K562 (cell line): ENCODE data around the gene TTC5. TPM values are rescaled to one million over a fixed set of nuclear protein-coding genes. Genes with fewer than 3 reads are reported as not detected.

Experiments used
- CEBPB ChIP-seq: fragments of 450-650 bp; IDR thresholded peaks from 2 replicates; pipeline ENCODE4 v1.6.1; 2016; ENCODE audit warnings: missing genetic modification characterization, missing compliant biosample characterization
- CREBBP ChIP-seq: IDR thresholded peaks from one replicate; pipeline ENCODE4 v1.6.1; 2012; ENCODE audit warnings: low read depth, mild to moderate bottlenecking, control low read depth, inconsistent platforms, low read length
- FOSL1 ChIP-seq: fragments of 200-800 bp; sonication (Bioruptor generic); conservative IDR thresholded peaks from 2 replicates; pipeline ENCODE4 v1.6.1; 2016; ENCODE audit warnings: missing genetic modification characterization, missing compliant biosample characterization
- HMGN3 ChIP-seq: IDR thresholded peaks from 2 replicates; pipeline ENCODE4 v1.6.1; 2011; ENCODE audit warnings: borderline replicate concordance, low read depth, mild to moderate bottlenecking, mixed read lengths, low read length; ENCODE audit not compliant: insufficient read length; ENCODE audit errors: extremely low read depth
- HNRNPH1 ChIP-seq: fragments of 200-400 bp; formaldehyde crosslinking; optimal IDR thresholded peaks from 2 replicates; pipeline ENCODE3; 2017; ENCODE audit warnings: low read depth, mild to moderate bottlenecking, low read length, moderate library complexity
- RUNX1 ChIP-seq: sonication (generic); IDR thresholded peaks from 2 replicates; pipeline ENCODE4 v1.6.1; 2016; ENCODE audit warnings: antibody characterized with exemption, low read depth
- STAT5B ChIP-seq: fragments of 250-450 bp; sonication (Bioruptor Pico); IDR thresholded peaks from 2 replicates; pipeline ENCODE4 v1.8.0; 2021; ENCODE audit warnings: mild to moderate bottlenecking, inconsistent platforms
- USF2 ChIP-seq: sonication (generic); formaldehyde crosslinking; IDR thresholded peaks from 2 replicates; pipeline ENCODE4 v1.5.0; 2020; ENCODE audit warnings: missing genetic modification reagents
- ZFP30 ChIP-seq: fragments of 250-450 bp; sonication (Bioruptor Pico); IDR thresholded peaks from 2 replicates; pipeline ENCODE4 v1.8.0; 2022; ENCODE audit warnings: moderate library complexity, mild to moderate bottlenecking, inconsistent platforms, borderline replicate concordance
- ZMIZ1 ChIP-seq, 2 experiments: fragments of 150-350 bp in 1 of 2; IDR thresholded peaks; 2 replicates each; pipeline ENCODE4 v1.6.1; 2012 to 2016; ENCODE audit warnings: low read depth in 2 of 2, low read length in 2 of 2, mild to moderate bottlenecking in 1 of 2, moderate library complexity in 1 of 2
- ZNF766 ChIP-seq: fragments of 200-800 bp; sonication (Bioruptor generic); conservative IDR thresholded peaks from 2 replicates; pipeline ENCODE4 v1.6.1; 2016; ENCODE audit warnings: missing genetic modification characterization, missing compliant biosample characterization
- polyA plus RNA-seq, 8 experiments: library from polyadenylated mRNA; depleted of rRNA in 4 of 8; stranded (reverse) in 5 of 8; unstranded in 3 of 8; fragments of >200 nt; fragmentation: Nextera tagmentation in 2 of 8; fragmentation: Illumina TruSeq in 1 of 8; extraction: Ambion mirVana in 2 of 8; extraction: Trizol in 1 of 8; gene quantifications; 2 replicates each; pipeline versions ENCODE4 v1.2.1 to v1.2.3, GENCODE V29; 2011 to 2014; ENCODE audit warnings: inconsistent platforms in 1 of 8, missing spikeins in 1 of 8
- total RNA-seq, 7 experiments: library from RNA; depleted of rRNA in 6 of 7; stranded (reverse); fragments of >200 nt in 6 of 7; fragmentation: Illumina TruSeq in 2 of 7; extraction: Trizol in 2 of 7; gene quantifications; 2 replicates each; pipeline versions ENCODE4 v1.2.1 to v1.2.3, GENCODE V29; 2011 to 2021; ENCODE audit warnings: low replicate concordance in 1 of 7
- TF ChIP-seq, protein P1 (sequence below), 2 experiments: fragments of 450-650 bp; IDR thresholded peaks; 2 replicates each; pipeline ENCODE4 v1.6.1; 2016; ENCODE audit warnings: mild to moderate bottlenecking in 2 of 2, borderline replicate concordance in 1 of 2, low read depth in 1 of 2, moderate library complexity in 1 of 2

The TTC5 gene
- total and polyA plus RNA-seq, 9 of the 15 experiments (the other 6 are each of a cell fraction or from before 2014, with no cell fraction given) = 4.8 to 17.1 (median 7.5) TPM

GRCh38 chr14:20262642-20263128 lies 43.1 kb downstream of the TTC5 start (continued):
- TF ChIP-seq, protein P1, sequence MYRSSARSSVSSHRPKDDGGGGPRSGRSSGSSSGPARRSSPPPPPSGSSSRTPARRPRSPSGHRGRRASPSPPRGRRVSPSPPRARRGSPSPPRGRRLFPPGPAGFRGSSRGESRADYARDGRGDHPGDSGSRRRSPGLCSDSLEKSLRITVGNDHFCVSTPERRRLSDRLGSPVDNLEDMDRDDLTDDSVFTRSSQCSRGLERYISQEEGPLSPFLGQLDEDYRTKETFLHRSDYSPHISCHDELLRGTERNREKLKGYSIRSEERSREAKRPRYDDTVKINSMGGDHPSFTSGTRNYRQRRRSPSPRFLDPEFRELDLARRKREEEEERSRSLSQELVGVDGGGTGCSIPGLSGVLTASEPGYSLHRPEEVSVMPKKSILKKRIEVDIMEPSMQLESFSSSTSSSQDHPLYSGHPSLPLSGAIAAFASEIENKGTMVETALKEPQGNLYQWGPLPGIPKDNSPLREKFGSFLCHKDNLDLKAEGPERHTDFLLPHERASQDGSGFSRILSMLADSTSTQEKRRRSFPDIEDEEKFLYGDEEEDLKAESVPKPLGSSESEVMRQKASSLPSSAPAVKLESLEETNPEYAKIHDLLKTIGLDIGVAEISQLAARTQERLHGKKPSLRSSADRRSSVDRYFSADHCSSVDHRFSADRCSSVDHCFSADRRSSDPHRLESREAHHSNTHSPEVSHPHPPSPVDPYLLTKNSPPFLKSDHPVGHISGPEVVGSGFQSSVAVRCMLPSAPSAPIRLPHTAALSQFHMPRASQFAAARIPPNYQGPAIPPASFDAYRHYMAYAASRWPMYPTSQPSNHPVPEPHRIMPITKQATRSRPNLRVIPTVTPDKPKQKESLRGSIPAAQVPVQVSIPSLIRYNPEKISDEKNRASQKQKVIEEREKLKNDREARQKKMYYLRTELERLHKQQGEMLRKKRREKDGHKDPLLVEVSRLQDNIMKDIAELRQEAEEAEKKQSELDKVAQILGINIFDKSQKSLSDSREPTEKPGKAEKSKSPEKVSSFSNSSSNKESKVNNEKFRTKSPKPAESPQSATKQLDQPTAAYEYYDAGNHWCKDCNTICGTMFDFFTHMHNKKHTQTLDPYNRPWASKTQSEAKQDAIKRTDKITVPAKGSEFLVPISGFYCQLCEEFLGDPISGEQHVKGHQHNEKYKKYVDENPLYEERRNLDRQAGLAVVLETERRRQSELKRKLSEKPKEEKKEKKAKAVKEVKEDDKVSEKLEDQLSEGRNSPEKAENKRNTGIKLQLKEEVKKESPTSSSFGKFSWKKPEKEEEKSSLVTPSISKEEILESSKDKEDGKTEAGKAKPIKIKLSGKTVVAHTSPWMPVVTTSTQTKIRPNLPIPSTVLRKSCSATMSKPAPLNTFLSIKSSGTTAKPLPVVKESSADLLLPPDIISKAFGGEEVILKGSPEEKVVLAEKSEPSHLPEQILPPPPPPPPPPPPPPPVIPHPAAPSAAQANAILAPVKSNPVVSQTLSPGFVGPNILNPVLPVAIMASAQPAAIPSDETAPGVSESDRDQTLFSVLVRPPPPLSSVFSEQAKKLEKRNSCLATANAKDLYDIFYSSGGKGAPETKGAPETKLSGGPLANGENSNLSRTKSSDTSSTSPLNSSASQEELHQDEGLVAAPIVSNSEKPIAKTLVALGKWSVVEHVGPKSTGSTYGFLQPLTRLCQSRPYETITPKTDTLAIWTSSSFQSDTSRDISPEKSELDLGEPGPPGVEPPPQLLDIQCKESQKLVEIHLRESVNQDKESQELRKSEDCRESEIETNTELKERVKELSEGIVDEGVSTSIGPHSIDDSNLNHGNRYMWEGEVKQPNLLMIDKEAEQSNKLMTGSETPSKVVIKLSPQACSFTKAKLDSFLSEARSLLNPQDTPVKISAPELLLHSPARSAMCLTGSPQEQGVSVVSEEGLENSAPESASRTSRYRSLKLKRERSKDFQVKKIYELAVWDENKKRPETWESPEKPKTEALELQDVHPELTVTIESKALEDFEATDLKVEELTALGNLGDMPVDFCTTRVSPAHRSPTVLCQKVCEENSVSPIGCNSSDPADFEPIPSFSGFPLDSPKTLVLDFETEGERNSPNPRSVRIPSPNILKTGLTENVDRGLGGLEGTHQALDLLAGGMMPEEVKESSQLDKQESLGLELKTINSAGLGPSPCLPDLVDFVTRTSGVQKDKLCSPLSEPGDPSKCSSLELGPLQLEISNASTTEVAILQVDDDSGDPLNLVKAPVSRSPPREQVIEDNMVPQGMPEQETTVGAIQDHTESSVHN (IDR thresholded peaks at IDR 0.05; ENCODE audit: borderline replicate concordance in 1 of 2, low read depth in 1 of 2) = peak in 1 of 2 experiments; percentile 66; a peak in 1 of 4 replicates
- TF ChIP-seq ZFP30 (CRISPR knock-in tag) = no peak
- peak; percentile 90 for TF ChIP-seq FOSL1 (tag)
- no peak for TF ChIP-seq HMGN3
- TF ChIP-seq CREBBP = no peak
- no peak for TF ChIP-seq ZMIZ1 (IDR thresholded peaks at IDR 0.05; ENCODE audit: low read depth in 2 of 2, low read length in 2 of 2)
- TF ChIP-seq USF2 (CRISPR knock-in tag) = no peak
- no peak for TF ChIP-seq HNRNPH1
- peak; percentile 44; the same call in 1 of the 2 replicates for TF ChIP-seq CEBPB (tag)
- no peak for TF ChIP-seq RUNX1
- TF ChIP-seq ZNF766 (CRISPR knock-in tag) = peak; percentile 63; the same call in 1 of the 2 replicates
- TF ChIP-seq STAT5B = no peak
